GM12878 (cell line): ENCODE measurements around the gene ACP4.

ENCODE experiments used
- EZH2 ChIP-seq: IDR thresholded peaks from 2 replicates; pipeline ENCODE4 v1.6.1; 2012; ENCODE audit warnings: low read depth, mild to moderate bottlenecking, control low read depth, inconsistent platforms, low read length, borderline replicate concordance; ENCODE audit not compliant: control insufficient read depth
- FOXM1 ChIP-seq: IDR thresholded peaks from 2 replicates; pipeline ENCODE4 v1.6.1; 2012; ENCODE audit warnings: low read depth, mild to moderate bottlenecking, inconsistent platforms, low read length, moderate library complexity
- TCF7 ChIP-seq: IDR thresholded peaks from 2 replicates; pipeline ENCODE4 v1.6.1; 2014; ENCODE audit warnings: antibody characterized with exemption, borderline replicate concordance
- TF ChIP-seq, protein P1 (sequence below): IDR thresholded peaks from 2 replicates; pipeline ENCODE4 v1.6.1; 2012; ENCODE audit warnings: low read depth, low read length, improper control_type of control experiment
- TF ChIP-seq, protein P2 (sequence below), 3 experiments: IDR thresholded peaks in 2 of 3; conservative IDR thresholded peaks in 1 of 3; 2 replicates each; pipeline ENCODE4 v1.5.1; 2011; ENCODE audit warnings: low read depth in 3 of 3, low read length in 3 of 3, mild to moderate bottlenecking in 3 of 3, control low read depth in 2 of 3, moderate library complexity in 2 of 3, inconsistent platforms in 1 of 3, mixed read lengths in 1 of 3; ENCODE audit not compliant: control insufficient read depth in 2 of 3, insufficient read depth in 1 of 3; ENCODE audit errors: extremely low read depth in 1 of 3

DNA sequence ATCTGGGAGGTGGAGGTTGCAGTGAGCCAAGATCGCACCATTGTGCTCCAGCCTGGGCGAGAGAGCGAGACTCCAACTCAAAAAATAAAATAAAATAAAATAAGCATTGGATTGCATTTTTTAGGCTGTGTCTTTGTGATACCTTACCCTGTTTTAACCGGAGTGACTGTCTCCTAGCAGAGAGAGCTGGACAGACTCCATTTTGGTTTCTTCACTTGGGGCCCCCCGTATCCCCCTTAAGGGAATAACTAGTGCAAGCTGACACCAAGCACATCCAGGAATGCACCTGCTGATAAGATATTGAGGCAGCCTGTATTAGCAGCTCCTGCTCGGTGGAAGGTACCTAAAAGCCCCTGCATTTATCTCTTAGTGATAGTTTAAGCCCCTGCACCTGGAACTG, 40.7 kb upstream of the ACP4 start:
- no peak for TF ChIP-seq TCF7
- no peak for TF ChIP-seq FOXM1
- TF ChIP-seq, protein P1, sequence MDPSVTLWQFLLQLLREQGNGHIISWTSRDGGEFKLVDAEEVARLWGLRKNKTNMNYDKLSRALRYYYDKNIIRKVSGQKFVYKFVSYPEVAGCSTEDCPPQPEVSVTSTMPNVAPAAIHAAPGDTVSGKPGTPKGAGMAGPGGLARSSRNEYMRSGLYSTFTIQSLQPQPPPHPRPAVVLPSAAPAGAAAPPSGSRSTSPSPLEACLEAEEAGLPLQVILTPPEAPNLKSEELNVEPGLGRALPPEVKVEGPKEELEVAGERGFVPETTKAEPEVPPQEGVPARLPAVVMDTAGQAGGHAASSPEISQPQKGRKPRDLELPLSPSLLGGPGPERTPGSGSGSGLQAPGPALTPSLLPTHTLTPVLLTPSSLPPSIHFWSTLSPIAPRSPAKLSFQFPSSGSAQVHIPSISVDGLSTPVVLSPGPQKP: no peak
- no peak for TF ChIP-seq EZH2
- TF ChIP-seq, protein P2, sequence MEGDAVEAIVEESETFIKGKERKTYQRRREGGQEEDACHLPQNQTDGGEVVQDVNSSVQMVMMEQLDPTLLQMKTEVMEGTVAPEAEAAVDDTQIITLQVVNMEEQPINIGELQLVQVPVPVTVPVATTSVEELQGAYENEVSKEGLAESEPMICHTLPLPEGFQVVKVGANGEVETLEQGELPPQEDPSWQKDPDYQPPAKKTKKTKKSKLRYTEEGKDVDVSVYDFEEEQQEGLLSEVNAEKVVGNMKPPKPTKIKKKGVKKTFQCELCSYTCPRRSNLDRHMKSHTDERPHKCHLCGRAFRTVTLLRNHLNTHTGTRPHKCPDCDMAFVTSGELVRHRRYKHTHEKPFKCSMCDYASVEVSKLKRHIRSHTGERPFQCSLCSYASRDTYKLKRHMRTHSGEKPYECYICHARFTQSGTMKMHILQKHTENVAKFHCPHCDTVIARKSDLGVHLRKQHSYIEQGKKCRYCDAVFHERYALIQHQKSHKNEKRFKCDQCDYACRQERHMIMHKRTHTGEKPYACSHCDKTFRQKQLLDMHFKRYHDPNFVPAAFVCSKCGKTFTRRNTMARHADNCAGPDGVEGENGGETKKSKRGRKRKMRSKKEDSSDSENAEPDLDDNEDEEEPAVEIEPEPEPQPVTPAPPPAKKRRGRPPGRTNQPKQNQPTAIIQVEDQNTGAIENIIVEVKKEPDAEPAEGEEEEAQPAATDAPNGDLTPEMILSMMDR (IDR thresholded peaks at IDR 0.05 in 2 of 3, conservative IDR thresholded peaks at IDR 0.05 in 1 of 3; ENCODE audit: control insufficient read depth in 2 of 3, extremely low read depth in 1 of 3, insufficient read depth in 1 of 3, low read depth in 3 of 3, low read length in 3 of 3): no peak
